ENCODE measurements around the gene SEMA4B. TPM values are rescaled to one million over a fixed set of nuclear protein-coding genes. Genes with fewer than 3 reads are reported as not detected.
A peak's percentile ranks its signal among the peaks of the same experiment; 100 is the strongest.
"Not testable (repeated sequence)": the region's sequence is repeated elsewhere in the genome, so short reads cannot be mapped to it uniquely, and the experiment has no call there.

Gene SEMA4B
- total RNA-seq, 1 donor from 2014 or later: 35.4 TPM

GRCh38 chr15:90184786-90185704 lies 16.1 kb upstream of the SEMA4B start:
- Mint-ChIP-seq H3K27ac (peak overlapping the region; percentile 79), H3K36me3 (no peaks in the 10 kb centered on the region), H3K27me3 (ENCODE audit: low read depth) (no peaks in the 10 kb centered on the region), H3K9me3 (no peaks in the 10 kb centered on the region), H3K4me1 (peaks cover 22% of the 10 kb centered on the region), H3K4me3 (peak overlapping the region; percentile 67)
- peak; percentile 32 to 65 for DNase-seq (ENCODE audit: low spot score in 2 of 2, unreplicated experiment in 2 of 2)
- TF ChIP-seq CTCF (IDR thresholded peaks at IDR 0.05; ENCODE audit: unreplicated experiment): no peak

- Mint-ChIP-seq H3K27ac (peak overlapping the region; percentile 5), H3K9me3 (no peaks in the 10 kb centered on the region), H3K4me3 (no peak overlapping the region), H3K36me3 (no peaks in the 10 kb centered on the region), H3K27me3 (ENCODE audit: low read depth) (no peaks in the 10 kb centered on the region), H3K4me1 (peaks cover 22% of the 10 kb centered on the region)
- TF ChIP-seq CTCF (IDR thresholded peaks at IDR 0.05; ENCODE audit: unreplicated experiment): no peak
- no peak for DNase-seq (ENCODE audit: low spot score in 2 of 2, unreplicated experiment in 2 of 2)
These were observed 13.8 kb upstream of the SEMA4B start for GRCh38 chr15:90187257-90187868.

- not testable (repeated sequence) for DNase-seq (ENCODE audit: low spot score in 2 of 2, unreplicated experiment in 2 of 2); H3K27ac Mint-ChIP-seq; H3K36me3 Mint-ChIP-seq; H3K9me3 Mint-ChIP-seq; H3K4me3 Mint-ChIP-seq; H3K27me3 Mint-ChIP-seq (ENCODE audit: low read depth)
- peaks cover 26% of the 10 kb centered on the region for H3K4me1 Mint-ChIP-seq
These were observed 13.1 kb upstream of the SEMA4B start for GRCh38 chr15:90188065-90188464.

DNA sequence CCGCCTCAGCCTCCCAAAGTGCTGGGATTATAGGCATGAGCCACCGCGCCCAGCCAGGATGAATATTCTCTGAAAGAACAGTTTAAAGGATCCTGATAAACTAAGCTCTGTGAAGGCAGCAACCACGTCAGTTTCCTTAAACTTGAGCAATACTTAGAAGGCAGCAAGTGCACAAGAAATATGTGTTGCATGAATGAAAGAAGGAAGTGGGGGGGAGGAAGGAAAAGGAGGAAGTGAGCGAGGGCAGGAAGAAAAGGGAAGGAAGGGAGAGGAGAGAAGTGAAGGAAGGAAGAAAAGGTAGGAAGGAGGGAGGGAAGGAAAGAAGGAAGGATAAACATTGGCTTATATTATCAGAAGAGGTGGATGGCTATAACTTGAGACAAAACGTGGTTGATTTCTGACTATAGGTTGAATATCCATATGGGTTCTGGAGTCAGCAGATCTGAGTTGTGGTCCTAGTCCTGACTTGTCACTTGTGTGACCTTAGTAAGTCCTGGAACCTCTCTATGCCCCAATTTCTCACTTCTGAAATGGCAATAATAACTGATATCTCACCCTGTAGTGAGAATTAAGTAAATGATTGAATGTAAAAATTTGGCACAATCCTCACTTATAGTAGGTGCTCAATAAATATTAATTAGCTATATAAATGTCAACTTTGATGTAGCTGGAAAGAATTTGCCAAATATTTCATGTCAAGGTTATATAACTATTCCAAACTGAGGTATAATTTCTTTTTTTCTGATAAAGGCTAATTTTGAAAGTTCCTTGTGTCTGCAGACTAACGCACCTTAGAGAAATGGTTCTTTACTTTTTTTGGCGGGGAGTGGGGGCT lies 12.0 kb upstream of the SEMA4B start:
- Mint-ChIP-seq H3K9me3 (no peaks in the 10 kb centered on the region), H3K4me1 (peaks cover 22% of the 10 kb centered on the region)

GRCh38 chr15:90189781-90190467 lies 11.2 kb upstream of the SEMA4B start:
- no peak overlapping the region for H3K27ac Mint-ChIP-seq
- DNase-seq (ENCODE audit: low spot score in 2 of 2, unreplicated experiment in 2 of 2): no peak
- no peaks in the 10 kb centered on the region for H3K9me3 Mint-ChIP-seq
- no peak for TF ChIP-seq CTCF (IDR thresholded peaks at IDR 0.05; ENCODE audit: unreplicated experiment)
- peaks cover 19% of the 10 kb centered on the region for H3K4me1 Mint-ChIP-seq
- H3K27me3 Mint-ChIP-seq (ENCODE audit: low read depth): no peaks in the 10 kb centered on the region
- H3K4me3 Mint-ChIP-seq: no peak overlapping the region
- H3K36me3 Mint-ChIP-seq: peaks cover 3% of the 10 kb centered on the region

More for the DNA sequence above, 12.0 kb upstream of the SEMA4B start:
- H3K27me3 Mint-ChIP-seq (ENCODE audit: low read depth): no peaks in the 10 kb centered on the region
- H3K27ac Mint-ChIP-seq: no peak overlapping the region
- no peak for TF ChIP-seq CTCF (IDR thresholded peaks at IDR 0.05; ENCODE audit: unreplicated experiment)
- H3K4me3 Mint-ChIP-seq: no peak overlapping the region
- H3K36me3 Mint-ChIP-seq: peaks cover 2% of the 10 kb centered on the region
- no peak for DNase-seq (ENCODE audit: low spot score in 2 of 2, unreplicated experiment in 2 of 2)
